ENCODE results near the gene RAMP1.

The RAMP1 gene

GRCh38 chr2:237859533-237860272, at the start of gene RAMP1:
RAMP1 (plus strand) TSS chr2:237859623; CDS start chr2:237859676, 53 bp downstream.
- no peak for DNase-seq (ENCODE audit: low read depth)
- no peak for TF ChIP-seq CTCF (conservative IDR thresholded peaks at IDR 0.05; ENCODE audit: low read depth, low read length)
- peak within 1 kb of the TSS; percentile 33 for H3K4me3 ChIP-seq (ENCODE audit: low read length)

DNA sequence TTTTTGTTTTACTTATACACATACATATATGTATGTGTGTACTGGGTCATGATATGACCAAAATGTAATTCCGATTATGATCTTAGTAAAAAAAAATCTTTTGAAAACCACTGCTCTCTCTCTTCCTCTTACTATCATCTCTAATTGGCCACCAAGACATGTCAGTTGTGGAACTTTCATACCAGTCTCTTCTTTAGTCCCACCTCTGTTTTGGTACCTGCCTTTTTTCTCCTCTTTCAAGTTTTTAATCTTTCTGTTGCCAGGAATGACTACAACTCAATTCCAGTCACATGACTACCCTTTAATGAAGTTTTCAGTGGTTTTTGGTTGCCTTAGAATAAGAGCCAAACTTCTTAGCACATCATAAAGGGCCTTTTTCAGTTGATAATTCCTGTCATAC, 43.8 kb upstream of the RAMP1 start:
- no peak for TF ChIP-seq CTCF (conservative IDR thresholded peaks at IDR 0.05; ENCODE audit: low read depth, low read length)
- no peak for DNase-seq (ENCODE audit: low read depth)
- H3K4me3 ChIP-seq (ENCODE audit: low read length) = no peak overlapping the region

DNA sequence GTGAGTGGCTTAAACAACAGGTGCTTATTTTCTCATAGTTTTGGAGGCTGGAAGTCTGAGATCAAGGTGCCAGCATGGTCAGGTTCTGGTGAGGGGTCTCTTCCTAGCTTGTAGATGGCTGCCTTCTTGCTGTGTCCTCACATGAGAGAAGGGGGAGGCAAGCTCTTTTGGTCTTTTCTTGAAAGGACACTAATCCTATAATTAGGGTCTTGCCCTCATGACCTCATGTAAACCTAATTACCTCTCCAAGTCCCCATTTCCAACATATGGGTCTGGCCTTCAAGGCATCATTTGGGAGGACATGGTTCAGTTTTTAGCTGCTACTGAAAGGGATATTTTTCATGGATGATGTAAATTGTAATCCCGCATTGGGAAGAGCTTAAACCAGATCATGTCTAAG, 42.9 kb upstream of the RAMP1 start:
- no peak overlapping the region for H3K4me3 ChIP-seq (ENCODE audit: low read length)
- DNase-seq (ENCODE audit: low read depth) = no peak
- no peak for TF ChIP-seq CTCF (conservative IDR thresholded peaks at IDR 0.05; ENCODE audit: low read depth, low read length)

- DNase-seq (ENCODE audit: low read depth) = peak; percentile 7
- no peak for TF ChIP-seq CTCF (conservative IDR thresholded peaks at IDR 0.05; ENCODE audit: low read depth, low read length)
- no peak overlapping the region for H3K4me3 ChIP-seq (ENCODE audit: low read length)
These were observed 41.4 kb upstream of the RAMP1 start for GRCh38 chr2:237818066-237818473.

DNA sequence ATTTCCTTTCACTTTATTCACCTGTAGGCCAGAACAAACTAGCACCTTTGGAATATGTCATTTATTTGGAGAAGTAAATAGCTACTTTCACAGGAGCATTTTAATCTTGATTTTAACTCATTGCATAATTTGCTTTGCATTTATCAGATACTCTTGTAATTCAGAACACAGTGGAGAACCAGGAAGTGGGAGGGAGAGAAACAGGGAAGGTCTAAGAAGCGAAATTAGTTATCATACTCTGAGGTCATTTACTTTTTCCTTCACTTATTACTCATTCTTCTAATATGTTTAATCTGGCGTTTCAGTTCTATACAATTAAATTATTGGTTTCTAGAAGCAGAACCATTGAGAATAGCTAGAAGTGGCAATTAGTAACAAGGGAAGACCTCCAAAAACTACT, 40.2 kb upstream of the RAMP1 start:
- no peak for TF ChIP-seq CTCF (conservative IDR thresholded peaks at IDR 0.05; ENCODE audit: low read depth, low read length)
- no peak for DNase-seq (ENCODE audit: low read depth)
- no peak overlapping the region for H3K4me3 ChIP-seq (ENCODE audit: low read length)

- no peak overlapping the region for H3K4me3 ChIP-seq (ENCODE audit: low read length)
- no peak for TF ChIP-seq CTCF (conservative IDR thresholded peaks at IDR 0.05; ENCODE audit: low read depth, low read length)
- DNase-seq (ENCODE audit: low read depth) = no peak
These were observed 39.0 kb upstream of the RAMP1 start for GRCh38 chr2:237820421-237820820.

DNA sequence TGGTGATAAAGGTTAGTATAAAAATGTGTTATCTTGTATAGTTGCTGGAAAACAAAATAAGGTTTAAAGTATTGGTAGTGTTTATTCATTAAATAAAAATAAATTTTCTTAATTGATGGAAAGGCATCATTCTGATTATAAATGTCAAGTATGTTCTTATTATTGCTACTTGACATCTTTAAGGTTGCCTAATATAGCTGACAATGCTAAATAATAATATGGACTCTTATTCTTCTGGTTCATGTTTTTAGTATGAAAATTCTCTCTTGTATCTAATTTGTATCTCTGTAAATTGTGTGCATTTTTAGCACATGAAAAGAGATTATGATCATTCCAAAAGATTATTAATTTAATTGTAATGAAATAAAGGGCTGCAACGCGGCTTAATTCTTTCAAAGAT, 35.9 kb upstream of the RAMP1 start:
- no peak overlapping the region for H3K4me3 ChIP-seq (ENCODE audit: low read length)
- no peak for TF ChIP-seq CTCF (conservative IDR thresholded peaks at IDR 0.05; ENCODE audit: low read depth, low read length)

More for the DNA sequence above, 35.9 kb upstream of the RAMP1 start:
- no peak for DNase-seq (ENCODE audit: low read depth)

Measured in retinal pigment epithelial cell (primary cell).